ENCODE results near the gene SGTB.

SGTB gene, protein sequence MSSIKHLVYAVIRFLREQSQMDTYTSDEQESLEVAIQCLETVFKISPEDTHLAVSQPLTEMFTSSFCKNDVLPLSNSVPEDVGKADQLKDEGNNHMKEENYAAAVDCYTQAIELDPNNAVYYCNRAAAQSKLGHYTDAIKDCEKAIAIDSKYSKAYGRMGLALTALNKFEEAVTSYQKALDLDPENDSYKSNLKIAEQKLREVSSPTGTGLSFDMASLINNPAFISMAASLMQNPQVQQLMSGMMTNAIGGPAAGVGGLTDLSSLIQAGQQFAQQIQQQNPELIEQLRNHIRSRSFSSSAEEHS

DNA sequence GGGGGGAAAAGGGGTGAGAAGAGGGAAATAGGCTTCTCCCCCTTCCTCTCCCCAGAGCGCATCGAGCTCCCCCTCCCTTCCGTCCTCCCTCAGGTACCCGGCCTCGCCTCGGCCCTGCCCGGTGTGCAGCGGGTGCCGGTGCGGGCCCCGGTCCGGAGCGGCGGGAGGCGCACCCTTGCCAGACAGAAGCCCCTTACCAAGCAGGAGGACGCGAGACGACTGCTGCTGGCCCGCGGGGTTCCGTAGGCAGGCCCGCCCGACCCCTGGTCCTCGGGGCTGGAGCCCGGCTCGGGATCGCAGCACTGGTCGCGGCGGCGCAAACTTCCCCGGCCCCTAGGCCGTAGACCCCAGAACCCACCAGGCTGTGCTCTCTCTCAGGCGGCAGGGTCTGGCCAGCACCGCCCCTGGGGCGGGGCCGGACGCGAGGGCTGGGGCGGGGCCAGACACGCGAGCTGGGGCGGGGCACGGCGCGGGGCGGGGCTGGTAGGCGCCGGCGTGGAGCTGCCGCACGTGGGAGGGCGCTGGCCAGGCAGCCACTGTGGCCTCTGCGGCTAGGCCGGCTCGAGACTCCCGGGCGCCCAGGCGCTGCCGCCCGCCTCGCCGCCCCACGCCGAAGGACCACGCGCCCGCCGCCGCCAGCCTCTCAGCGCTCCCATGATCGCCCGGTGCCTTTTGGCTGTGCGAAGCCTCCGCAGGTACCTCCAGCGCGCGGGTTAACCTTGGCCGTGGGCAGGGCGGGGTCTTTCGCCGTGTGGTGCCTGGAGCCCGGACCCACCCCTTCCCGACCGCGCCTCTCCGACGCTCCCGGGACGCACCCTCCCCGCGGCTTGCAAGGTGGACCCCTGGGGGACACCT, at the start of gene SGTB, which contains the start of gene NLN:
TSS of gene SGTB (minus strand) at position 390 of the 855 bp plus-strand sequence. CDS start 1,302 bp downstream, outside the sequence.
TSS of gene NLN (plus strand) at position 486 of the 855 bp plus-strand sequence. CDS start at position 655, 169 bp downstream.
- peak; percentile 70 to 74 for DNase-seq (ENCODE audit: low read depth in 2 of 2)

DNA sequence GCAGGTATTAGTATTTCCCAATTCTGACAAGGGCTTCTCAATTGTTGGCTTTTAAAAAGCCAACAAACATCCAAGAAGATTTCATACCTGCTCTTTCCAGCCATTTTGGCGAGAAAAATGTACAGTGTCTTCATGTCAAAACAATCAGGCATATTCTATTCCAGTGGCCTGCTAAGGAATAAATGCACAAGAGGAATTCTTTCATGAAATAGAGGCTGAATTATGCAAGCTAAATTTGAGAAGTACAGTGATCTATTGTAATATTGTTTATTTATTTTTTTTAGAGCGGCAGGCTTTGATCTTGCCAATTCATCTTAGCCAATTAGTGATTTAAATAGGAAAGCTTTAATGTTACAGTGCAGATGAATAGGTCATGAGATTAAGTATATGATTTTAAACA, 49.4 kb upstream of the SGTB start:
- DNase-seq (ENCODE audit: low read depth in 2 of 2), result no peak

DNA sequence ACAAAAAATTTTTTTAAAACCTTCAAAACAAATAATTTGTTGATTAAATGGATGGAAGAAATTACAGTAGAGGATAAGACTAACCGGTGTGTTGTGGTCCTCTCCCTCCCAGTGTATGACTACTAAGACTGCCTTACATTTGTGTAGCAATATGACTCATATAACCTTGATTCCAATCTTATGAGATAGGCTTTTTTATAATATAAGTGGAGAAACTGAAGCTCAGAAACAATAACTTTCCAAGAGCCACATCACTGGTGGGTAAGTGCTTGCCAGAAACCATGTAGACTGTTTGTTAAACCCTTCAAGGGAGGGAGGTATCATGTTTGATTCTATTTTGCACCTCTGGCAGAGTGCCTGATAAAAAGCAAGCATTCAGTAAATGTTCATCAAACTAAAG, 47.6 kb upstream of the SGTB start:
- DNase-seq (ENCODE audit: low read depth in 2 of 2), result no peak

DNA sequence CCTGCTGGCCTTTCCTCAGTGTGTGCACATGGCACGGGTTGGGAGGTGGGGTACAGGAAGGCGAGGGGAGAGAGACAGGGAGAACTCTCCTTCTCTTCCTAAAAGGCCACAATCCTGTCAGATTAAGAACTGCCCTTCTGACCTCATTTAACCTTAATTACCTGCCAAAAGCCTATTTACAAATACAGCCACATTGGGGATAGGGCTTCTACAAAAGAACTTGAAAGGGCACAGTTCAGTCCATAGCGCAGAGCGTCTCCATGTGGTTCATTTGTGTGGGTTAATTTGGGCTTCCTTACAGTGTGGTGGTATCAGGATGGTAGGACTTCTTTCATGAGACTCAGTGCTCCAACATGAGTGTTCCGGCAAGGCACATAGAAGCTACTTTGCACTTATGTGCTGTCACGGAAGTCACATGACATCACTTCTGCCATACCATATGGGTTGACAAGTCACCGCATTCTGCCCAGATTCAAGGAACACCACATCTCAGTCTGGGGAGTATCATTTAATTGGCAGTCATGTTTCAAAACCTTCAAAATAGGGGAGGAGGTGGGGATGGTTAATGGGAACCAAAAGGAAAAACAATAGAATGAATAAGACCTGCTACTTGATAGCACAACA, 46.9 kb upstream of the SGTB start:
- DNase-seq (ENCODE audit: low read depth in 2 of 2), result no peak

DNA sequence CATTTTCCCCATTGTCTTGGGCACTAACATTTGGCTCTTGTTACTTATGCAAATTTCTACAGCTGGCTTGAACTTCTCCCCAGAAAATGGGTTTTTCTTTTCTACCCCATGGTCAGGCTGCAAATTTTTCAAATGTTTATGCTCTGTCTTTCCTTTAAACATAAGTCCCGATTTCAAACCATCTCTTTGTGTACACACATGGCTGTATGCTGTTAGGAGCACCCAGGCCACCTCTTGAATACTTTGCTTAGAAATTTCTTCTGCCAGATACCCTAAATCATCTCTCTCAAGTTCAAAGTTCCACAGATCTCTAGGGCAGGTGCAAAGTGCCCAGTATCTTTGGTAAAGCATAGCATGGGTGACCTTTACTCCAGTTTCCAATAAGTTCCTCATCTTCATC, 45.7 kb upstream of the SGTB start:
- no peak for DNase-seq (ENCODE audit: low read depth in 2 of 2)

DNA sequence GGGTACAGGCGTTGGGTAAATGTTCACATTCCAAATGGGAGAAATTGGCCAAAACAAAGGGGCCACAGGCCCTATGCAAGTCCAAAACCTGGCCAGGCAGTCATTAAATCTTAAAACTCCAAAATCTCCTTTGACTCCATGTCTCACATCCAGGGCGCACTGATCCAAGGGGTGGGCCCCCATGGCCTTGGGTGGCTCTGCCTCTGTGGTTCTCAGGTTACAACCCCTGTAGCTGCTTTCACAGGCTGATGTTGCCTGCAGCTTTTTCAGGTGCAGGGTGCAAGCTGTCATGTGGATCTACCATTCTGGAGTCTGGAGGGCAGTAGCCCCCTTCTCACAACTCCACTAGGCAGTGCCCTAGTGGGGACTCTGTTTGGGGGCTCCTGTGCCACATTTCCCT, 44.9 kb upstream of the SGTB start:
- no peak for DNase-seq (ENCODE audit: low read depth in 2 of 2)

DNA sequence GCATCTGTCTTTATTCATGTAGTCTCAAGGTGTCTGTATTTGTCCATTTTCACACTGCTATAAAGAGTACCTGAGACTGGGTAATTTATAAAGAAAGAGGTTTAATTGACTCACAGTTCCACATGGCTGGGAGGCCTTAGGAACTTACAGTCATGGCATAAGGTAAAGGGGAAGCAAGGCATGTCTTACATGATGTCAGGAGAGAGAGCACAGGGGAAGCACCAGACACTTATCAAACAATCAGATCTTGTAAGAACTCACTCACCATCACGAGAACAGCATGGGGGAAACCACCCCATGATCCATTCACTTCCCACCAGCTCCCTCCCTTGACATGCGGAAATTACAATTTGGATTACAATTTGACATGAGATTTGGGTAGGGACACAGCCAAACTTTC, 44.3 kb upstream of the SGTB start:
- DNase-seq (ENCODE audit: low read depth in 2 of 2), result no peak

DNA sequence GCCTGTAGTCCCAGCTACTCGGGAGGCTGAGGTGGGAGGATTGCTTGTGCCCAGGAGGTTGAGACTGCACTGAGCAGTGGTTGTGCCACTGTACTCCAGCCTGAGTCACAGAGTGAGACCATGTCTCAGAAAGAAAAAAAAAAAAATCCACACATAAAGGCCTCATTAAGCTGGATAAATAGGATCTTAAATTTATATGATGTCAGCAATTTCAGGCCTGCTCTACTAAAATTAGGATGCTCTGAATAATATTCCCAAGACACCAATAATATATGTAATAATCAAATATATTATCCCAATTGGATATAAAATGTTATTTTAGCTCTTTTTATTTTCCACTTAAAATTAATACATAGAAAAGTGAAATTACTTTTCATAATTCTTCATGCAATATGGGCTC, 43.7 kb upstream of the SGTB start:
- DNase-seq (ENCODE audit: low read depth in 2 of 2), result no peak

DNA sequence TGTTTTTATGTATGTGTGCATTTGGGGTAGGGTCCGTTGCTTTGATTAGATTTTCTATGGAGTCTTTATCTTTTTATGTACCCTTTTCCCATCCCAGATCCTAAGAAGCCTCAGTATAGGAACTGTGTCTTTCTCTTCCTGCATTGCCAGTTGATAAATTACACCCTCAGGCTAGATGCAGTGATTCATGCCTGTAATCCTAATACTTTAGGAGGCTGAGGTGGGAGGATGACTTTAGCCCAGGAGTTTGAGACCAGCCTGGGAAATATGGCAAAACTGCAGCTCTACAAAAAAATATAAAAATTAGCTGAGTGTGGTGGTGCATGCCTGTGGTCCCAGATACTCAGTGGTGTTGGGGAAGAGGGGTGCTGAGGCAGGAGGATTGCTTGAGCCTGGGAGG, 40.3 kb upstream of the SGTB start:
- DNase-seq (ENCODE audit: low read depth in 2 of 2), result no peak

DNA sequence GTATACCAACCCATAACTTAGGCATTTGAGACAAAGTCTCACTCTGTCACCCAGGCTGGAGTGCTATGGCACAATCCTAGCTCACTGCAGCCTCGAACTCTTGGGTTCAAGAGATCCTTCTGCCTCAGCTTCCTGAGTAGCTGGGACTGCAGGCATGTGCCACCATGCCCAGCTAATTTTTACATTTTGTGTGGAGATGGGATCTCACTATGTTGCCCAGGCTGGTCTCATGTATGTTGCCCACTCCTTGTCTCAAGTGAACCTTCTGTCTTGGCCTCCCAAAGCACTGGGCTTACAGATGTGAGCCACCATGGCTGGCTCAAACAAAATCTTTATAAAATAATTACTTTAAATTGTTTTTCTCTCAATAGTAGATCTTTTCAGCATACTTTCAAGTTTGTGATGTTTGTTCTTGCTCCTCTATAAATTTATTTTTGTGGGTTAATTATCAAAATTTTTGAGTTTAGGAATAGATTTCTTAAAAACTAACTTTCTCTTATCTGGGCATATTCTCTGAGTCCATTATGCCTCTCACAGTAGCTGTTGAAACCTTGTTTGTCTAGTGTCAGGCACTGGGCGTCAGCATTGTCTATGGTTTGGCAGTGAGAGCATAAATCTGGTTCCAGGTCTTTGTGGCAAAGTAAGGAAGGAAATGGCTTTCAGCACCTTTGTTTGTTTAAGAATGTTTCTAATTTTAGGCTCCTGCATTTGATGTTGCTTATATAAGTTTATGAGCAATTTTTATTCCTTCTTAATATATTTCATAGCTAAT, 38.8 kb upstream of the SGTB start:
- peak in 1 of 2 donors; percentile 18 for DNase-seq (ENCODE audit: low read depth in 2 of 2)

DNA sequence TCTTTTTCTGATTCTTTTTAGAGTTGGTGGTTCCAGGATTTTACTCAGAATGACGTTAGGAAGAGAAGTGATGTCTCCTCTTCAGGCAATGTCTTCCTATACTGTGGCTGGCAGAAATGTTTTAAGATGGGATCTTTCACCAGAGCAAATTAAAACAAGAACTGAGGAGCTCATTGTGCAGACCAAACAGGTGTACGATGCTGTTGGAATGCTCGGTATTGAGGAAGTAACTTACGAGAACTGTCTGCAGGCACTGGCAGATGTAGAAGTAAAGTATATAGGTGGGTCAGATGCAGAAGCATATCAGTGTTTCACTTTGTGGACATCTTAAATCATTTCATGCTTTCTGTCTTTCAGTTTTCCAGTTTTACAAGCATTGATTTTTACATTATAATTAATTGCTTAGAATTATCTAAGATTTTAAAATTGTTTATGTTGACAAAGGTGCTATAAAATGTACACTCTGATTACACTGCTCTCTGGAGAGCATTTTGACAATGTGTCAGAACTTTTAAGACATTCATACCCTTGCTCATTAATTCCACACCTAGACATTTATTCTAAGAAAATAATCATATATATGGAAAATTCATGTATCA, 36.7 kb upstream of the SGTB start:
- no peak for DNase-seq (ENCODE audit: low read depth in 2 of 2)

DNA sequence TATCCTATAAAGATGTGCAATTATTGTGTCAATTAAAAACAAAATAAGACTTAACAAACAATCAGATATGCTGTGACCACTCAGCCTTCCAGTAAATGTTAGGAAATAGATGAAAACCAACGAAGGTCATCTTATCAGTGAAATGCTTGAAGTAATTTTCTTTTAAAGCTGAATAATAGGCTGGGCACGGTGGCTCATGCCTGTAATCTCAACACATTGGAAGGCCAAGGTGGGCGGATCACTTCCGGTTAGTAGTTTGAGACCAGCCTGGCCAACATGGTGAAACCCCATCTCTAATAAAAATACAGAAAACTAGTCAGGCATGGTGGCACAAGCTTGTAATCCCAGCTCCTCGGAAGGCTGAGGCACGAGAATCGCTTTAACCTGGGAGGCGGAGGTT, 31.3 kb upstream of the SGTB start:
- DNase-seq (ENCODE audit: low read depth in 2 of 2), result no peak

DNA sequence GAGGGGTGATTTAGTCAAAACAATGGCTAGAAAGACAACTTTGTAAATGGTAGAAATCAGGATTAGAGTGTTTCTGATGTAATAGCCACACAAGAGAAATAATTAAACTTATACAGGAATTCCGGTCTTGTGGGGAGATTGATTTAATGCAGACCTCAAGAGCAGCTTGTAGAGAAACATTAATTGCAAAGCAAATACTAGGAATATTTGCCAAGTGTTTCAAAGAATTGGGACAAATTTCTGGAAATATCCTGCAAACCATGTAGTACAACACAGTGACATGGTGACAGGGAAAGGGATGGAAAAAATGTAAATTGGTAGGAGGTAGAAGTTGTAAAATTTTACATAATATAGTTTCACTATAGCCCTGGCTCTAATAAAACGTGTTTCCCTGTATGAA, 29.0 kb upstream of the SGTB start:
- DNase-seq (ENCODE audit: low read depth in 2 of 2), result no peak

DNA sequence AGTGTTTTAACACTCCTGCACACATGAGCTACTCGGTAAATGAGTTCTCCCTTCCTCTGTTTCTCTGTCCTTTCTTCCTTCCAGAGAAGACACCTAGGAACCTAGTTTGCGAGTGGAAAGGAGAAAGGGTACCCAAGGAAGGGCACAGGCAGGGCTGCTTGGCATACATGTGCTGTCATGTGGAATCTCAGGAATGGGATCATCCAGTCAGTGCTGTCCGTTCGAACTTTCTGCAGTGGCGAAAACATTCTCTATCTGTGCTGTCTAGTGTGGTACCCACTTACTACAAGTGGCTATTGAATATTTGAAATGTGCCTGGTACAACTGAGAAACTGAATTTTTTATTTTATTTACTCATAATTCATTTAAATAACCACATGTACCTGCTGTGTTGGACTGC, 28.0 kb upstream of the SGTB start:
- no peak for DNase-seq (ENCODE audit: low read depth in 2 of 2)

DNA sequence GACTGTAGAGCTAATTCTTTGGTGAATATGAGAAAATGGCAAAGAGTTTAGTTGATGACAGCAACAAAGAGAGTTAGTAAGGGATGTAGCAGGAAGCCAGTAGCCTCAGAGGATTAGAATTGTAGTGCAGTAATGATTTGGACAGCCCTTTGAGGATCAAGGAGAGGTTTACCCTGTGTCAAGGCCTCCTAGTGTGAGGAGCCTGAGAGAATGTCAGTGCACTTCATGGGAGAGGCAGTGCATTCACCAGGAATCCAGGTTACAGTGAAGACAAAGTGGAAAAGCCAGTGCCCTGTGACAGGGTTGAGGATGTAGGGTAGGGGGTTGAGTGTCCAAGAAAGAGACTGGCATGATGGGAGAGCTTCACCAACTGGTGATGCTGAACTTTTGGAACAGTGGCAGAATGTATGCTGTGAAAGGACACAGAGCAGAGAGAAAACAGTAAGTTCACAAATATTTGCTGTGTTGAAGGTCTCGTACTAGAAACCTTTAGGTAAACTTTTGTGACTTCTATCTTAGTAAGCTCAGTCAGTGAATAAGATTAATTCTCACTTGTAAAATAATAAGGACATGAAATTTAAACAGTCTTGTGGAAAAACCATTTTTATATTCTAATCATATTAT, 27.4 kb upstream of the SGTB start:
- DNase-seq (ENCODE audit: low read depth in 2 of 2), result no peak

DNA sequence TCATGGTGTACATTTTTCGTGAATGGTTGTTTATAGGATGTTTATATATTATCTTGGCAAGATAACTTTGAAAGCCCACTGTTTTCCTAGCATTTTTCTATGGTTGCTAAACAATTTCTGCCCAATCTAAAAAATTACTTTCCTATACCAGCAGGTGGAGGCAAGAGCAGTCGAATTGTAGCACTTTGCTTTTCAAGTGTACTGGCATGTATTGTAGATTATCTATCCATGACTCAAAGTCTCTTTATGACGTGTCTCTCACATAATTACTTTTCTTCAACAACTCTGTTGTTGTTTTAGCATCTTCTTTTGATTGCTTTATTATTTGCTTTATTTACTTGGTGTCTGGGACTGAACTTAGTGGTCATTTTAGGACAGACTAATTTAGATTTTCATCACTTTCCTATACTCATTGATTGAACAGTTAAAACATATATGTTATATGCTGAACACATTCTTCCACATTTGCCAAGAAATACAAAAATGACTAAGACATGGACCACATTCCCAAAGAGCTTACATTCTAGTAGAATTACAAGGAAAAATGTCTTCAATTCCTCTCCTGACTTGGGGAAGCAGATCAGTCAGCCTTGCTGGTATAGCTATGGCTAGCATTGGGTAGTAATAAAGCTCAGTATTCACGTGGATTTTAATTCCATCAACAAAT, 20.8 kb upstream of the SGTB start:
- no peak for DNase-seq (ENCODE audit: low read depth in 2 of 2)

DNA sequence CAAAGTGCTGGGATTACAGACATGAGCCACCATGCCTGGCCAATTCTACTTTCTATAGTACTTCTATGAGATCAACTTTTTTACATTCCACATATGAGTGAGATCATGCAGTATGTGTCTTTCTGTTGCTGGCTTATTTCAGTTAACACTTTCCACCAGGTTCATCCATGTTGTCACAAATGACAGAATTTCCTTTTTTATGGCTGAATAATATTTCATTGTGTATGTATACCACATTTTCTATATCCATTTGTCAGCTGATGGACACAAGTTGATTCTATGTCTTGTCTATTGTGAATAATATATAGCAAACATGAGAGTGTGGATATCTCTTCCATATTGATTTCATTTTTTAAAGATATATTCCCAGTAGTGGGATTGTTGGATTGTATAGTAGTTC, 17.3 kb upstream of the SGTB start:
- DNase-seq (ENCODE audit: low read depth in 2 of 2), result no peak

DNA sequence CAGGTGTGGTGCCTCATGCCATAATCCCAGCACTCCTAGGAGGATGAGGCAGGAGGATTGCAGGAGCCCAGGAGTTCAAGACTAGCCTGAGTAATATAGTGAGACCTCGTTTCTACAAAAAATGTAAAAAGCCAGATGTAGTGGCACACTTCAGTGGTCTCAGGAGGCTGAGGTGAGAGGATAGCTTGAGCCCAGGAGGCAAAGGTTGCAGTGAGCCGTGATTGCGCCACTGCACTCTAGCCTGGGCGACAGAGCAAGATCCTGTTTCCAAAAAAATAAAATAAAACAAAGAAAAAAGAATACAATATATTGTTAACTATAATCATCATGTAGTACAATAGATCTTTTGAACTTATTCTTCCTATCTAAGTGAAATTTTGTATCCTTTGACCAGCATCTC, 16.4 kb upstream of the SGTB start:
- DNase-seq (ENCODE audit: low read depth in 2 of 2), result no peak

DNA sequence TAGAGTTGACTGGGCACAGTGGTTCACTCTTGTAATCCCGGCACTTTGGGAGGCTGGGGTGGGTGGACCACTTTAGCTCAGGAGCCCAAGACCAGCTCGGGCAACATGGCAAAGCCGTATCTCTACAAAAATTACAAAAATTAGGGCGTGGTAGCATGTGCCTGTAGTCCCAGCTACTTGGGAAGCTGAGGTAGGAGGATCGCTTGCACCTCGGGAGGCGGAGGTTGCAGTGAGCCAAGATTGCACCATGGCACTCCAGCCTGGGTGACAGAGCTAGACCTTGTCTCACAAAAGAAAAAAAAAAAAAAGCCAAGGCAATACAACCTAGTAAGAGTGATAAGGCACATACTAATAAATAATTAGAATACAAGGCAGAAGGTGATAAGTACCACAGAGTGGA, 15.9 kb upstream of the SGTB start:
- no peak for DNase-seq (ENCODE audit: low read depth in 2 of 2)

DNA sequence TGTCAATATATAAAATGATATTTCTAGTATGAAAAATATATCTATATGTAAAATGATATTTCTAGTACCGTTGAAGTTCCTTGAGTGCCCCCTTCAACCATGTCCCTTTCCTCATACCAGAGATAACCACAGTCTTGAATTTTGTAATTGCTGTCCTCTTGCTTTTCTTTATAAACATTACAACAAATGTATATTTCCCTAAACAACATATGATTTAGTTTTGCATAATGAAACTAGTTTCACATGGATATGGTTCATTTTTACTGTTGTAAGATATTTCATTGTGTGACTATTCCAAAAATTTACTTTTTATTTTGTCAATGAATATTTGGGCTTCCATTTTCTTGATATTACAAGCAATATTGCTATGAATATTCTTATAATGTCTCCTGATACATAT, 14.1 kb upstream of the SGTB start:
- no peak for DNase-seq (ENCODE audit: low read depth in 2 of 2)

DNA sequence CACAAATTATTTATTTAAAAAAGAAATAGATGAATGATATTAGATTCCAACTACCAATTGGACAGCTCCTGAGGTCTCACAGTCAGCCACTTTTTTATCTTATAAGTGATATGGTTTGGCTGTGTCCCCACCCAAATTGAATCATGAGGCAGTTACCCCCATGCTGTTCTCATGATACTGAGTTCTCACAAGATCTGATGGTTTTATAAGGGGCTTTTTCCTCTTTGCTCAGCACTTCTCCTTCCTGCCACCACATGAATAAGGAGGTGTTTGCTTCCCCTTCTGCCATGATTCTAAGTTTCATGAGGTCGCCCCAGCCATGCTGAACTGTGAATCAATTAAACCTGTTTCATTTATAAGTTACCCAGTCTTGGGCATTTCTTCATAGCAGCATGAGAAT, 13.0 kb upstream of the SGTB start:
- no peak for DNase-seq (ENCODE audit: low read depth in 2 of 2)
